GM12878 (cell line): Measurements from ENCODE around the gene SMARCAL1.

ENCODE experiments used
- GABPA ChIP-seq: IDR thresholded peaks from 2 replicates; pipeline ENCODE4 v1.6.1; 2014; ENCODE audit warnings: antibody characterized with exemption, low read depth, mild to moderate bottlenecking, inconsistent platforms
- TARDBP ChIP-seq: IDR thresholded peaks from 2 replicates; pipeline ENCODE4 v1.6.1; 2016; ENCODE audit warnings: borderline replicate concordance

DNA sequence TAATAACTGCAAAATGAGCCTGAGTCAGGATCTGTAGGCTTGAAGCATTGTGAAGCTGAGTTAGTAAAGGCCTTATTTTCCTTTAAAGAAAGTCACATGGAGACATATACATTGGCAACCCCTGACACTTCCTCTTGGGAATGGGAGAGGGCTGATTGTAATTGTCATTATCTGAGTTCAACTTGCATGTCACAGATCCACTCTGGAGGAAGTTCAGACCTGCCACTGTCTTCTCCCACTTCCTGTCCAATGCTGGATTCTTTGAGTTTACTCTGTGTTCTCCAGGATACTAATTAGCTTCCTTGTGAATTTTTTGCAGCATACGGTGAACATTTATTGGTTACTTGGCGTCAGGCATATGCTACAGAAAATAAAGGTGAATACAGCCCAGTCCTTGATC is 34.1 kb downstream of the SMARCAL1 start:
- TF ChIP-seq TARDBP = no peak
- no peak for TF ChIP-seq GABPA
